Skeletal muscle satellite cell (primary cell): ENCODE data around the gene P4HB.

ENCODE experiments used
- H3K27me3 ChIP-seq: 2 replicates; pipeline ENCODE4 v1.7.0; 2013; ENCODE audit warnings: low read length; ENCODE audit not compliant: control insufficient read depth, insufficient read depth
- H3K36me3 ChIP-seq: 2 replicates; pipeline ENCODE4 v1.7.0; 2013; ENCODE audit warnings: mild to moderate bottlenecking, control low read depth, low read length; ENCODE audit not compliant: insufficient read depth
- H3K4me1 ChIP-seq: 2 replicates; pipeline ENCODE4 v1.7.0; 2013; ENCODE audit warnings: low read length; ENCODE audit not compliant: control insufficient read depth, insufficient read depth
- H3K4me2 ChIP-seq: 2 replicates; pipeline ENCODE4 v1.7.0; 2013; ENCODE audit warnings: mild to moderate bottlenecking, low read length
- H3K4me3 ChIP-seq: 2 replicates; pipeline ENCODE4 v1.7.0; 2013; ENCODE audit warnings: low read length
- H3K9ac ChIP-seq: 2 replicates; pipeline ENCODE4 v1.7.0; 2013; ENCODE audit warnings: mild to moderate bottlenecking, low read depth, low read length, moderate library complexity
- H3K9me3 ChIP-seq: replicated peaks from 2 replicates; pipeline ENCODE4 v1.7.0; 2013; ENCODE audit warnings: mild to moderate bottlenecking, control low read depth, low read length

Gene P4HB

GRCh38 chr17:81902653-81903414 lies 42.5 kb upstream of the P4HB start:
- Histone ChIP-seq H3K27me3 (no peaks in the 10 kb centered on the region), H3K9ac (no peak overlapping the region), H3K4me3 (no peak overlapping the region), H3K9me3 (no peaks in the 10 kb centered on the region), H3K4me1 (peaks cover 16% of the 10 kb centered on the region), H3K36me3 (peaks cover 44% of the 10 kb centered on the region), H3K4me2 (peak overlapping the region; percentile 86)

DNA sequence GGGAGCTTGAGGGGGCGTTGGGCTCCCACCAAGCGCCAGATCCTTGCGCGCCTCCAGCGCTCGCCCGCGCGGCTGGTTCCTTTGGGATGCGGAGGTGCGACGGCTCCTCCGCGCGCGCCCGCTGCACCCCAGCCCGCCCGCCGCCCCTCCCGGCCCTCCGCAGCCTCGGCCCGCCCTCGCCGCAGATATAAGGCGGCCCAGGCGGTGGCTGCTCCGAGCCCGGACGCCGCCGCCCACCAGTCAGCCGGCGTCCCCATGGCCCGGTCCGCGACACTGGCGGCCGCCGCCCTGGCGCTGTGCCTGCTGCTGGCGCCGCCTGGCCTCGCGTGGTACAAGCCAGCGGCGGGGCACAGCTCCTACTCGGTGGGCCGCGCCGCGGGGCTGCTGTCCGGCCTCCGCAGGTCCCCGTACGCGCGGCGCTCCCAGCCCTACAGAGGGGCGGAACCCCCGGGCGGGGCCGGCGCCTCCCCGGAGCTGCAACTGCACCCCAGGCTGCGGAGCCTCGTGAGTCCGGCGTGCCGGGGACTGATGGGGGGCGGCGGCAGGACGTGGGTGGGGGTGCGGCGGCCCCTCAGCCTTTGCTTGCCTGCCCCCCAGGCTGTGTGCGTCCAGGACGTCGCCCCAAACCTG lies 41.8 kb upstream of the P4HB start, which contains the start of gene NPB:
Gene NPB (plus strand): TSS at position 216 of the 630 bp plus-strand sequence. CDS start 40 bp downstream, at position 256.
- Histone ChIP-seq H3K36me3 (peaks cover 44% of the 10 kb centered on the region), H3K9ac (no peak within 1 kb of the TSS), H3K4me2 (peak within 1 kb of the TSS; percentile 86), H3K27me3 (no peaks in the 10 kb centered on the region), H3K4me3 (peak within 1 kb of the TSS; percentile 62), H3K4me1 (peaks cover 17% of the 10 kb centered on the region), H3K9me3 (no peaks in the 10 kb centered on the region)

GRCh38 chr17:81901167-81902022 lies 41.1 kb upstream of the P4HB start:
- H3K9me3 ChIP-seq, result no peaks in the 10 kb centered on the region
- no peak overlapping the region for H3K9ac ChIP-seq
- peak overlapping the region; percentile 62 for H3K4me3 ChIP-seq
- no peaks in the 10 kb centered on the region for H3K27me3 ChIP-seq
- H3K4me1 ChIP-seq, result peaks cover 17% of the 10 kb centered on the region
- peak overlapping the region; percentile 86 for H3K4me2 ChIP-seq
- H3K36me3 ChIP-seq, result peaks cover 39% of the 10 kb centered on the region

GRCh38 chr17:81900181-81900820 lies 40.0 kb upstream of the P4HB start:
- H3K9ac ChIP-seq, result no peak overlapping the region
- H3K9me3 ChIP-seq, result no peaks in the 10 kb centered on the region
- peaks cover 17% of the 10 kb centered on the region for H3K4me1 ChIP-seq
- H3K4me3 ChIP-seq, result no peak overlapping the region
- H3K4me2 ChIP-seq, result no peak overlapping the region
- H3K27me3 ChIP-seq, result no peaks in the 10 kb centered on the region
- H3K36me3 ChIP-seq, result peaks cover 32% of the 10 kb centered on the region

- Histone ChIP-seq H3K9me3 (no peaks in the 10 kb centered on the region), H3K36me3 (peaks cover 33% of the 10 kb centered on the region), H3K9ac (no peak overlapping the region), H3K27me3 (no peaks in the 10 kb centered on the region), H3K4me2 (no peak overlapping the region), H3K4me3 (no peak overlapping the region), H3K4me1 (peaks cover 17% of the 10 kb centered on the region)
These were observed 39.3 kb upstream of the P4HB start for GRCh38 chr17:81899514-81900166.

- H3K27me3 ChIP-seq, result no peaks in the 10 kb centered on the region
- peaks cover 17% of the 10 kb centered on the region for H3K4me1 ChIP-seq
- peak overlapping the region; percentile 27 for H3K4me2 ChIP-seq
- H3K9ac ChIP-seq, result no peak overlapping the region
- no peak overlapping the region for H3K4me3 ChIP-seq
- peaks cover 32% of the 10 kb centered on the region for H3K36me3 ChIP-seq
- no peaks in the 10 kb centered on the region for H3K9me3 ChIP-seq
These were observed 38.5 kb upstream of the P4HB start for GRCh38 chr17:81898885-81899284.

- peaks cover 32% of the 10 kb centered on the region for H3K36me3 ChIP-seq
- peaks cover 17% of the 10 kb centered on the region for H3K4me1 ChIP-seq
- peak overlapping the region; percentile 24 for H3K9ac ChIP-seq
- H3K27me3 ChIP-seq, result no peaks in the 10 kb centered on the region
- peak overlapping the region; percentile 27 for H3K4me2 ChIP-seq
- H3K9me3 ChIP-seq, result no peaks in the 10 kb centered on the region
- no peak overlapping the region for H3K4me3 ChIP-seq
These were observed 37.9 kb upstream of the P4HB start for GRCh38 chr17:81898029-81898866.

GRCh38 chr17:81895400-81895799 lies 35.1 kb upstream of the P4HB start:
- Histone ChIP-seq H3K9ac (no peak overlapping the region), H3K4me3 (no peak overlapping the region), H3K4me1 (peaks cover 18% of the 10 kb centered on the region), H3K9me3 (no peaks in the 10 kb centered on the region), H3K36me3 (peaks cover 34% of the 10 kb centered on the region), H3K27me3 (no peaks in the 10 kb centered on the region), H3K4me2 (no peak overlapping the region)

DNA sequence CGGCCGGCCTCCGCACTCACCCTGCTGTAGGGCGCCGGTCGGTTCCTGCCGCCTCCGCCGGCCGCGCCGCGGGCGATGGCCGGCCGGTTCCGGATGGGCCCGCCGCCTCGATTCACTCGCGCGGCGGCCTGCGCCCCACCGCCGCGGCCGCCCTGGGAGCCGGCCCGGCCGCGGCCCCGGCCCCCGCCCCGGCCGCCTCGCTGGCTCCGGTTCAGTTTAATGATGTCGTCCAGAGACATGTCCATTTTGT lies 30.9 kb upstream of the P4HB start:
- Histone ChIP-seq H3K27me3 (no peaks in the 10 kb centered on the region), H3K9me3 (no peaks in the 10 kb centered on the region), H3K4me3 (peak overlapping the region; percentile 98), H3K4me2 (no peak overlapping the region), H3K36me3 (peaks cover 47% of the 10 kb centered on the region), H3K4me1 (peaks cover 30% of the 10 kb centered on the region), H3K9ac (peak overlapping the region; percentile 97)

GRCh38 chr17:81890447-81891302 lies 30.3 kb upstream of the P4HB start:
- Histone ChIP-seq H3K9me3 (no peaks in the 10 kb centered on the region), H3K36me3 (peaks cover 51% of the 10 kb centered on the region), H3K4me3 (peak overlapping the region; percentile 98), H3K9ac (peak overlapping the region; percentile 97), H3K27me3 (no peaks in the 10 kb centered on the region), H3K4me1 (peaks cover 36% of the 10 kb centered on the region), H3K4me2 (peak overlapping the region; percentile 98)
